Right lung (tissue), 5 donors: ENCODE data around the gene ENTREP3. TPM values are rescaled to one million over a fixed set of nuclear protein-coding genes. Genes with fewer than 3 reads are reported as not detected.
A peak's percentile ranks its signal among the peaks of the same experiment; 100 is the strongest.
"Not testable (repeated sequence)": the region's sequence is repeated elsewhere in the genome, so short reads cannot be mapped to it uniquely, and the experiment has no call there.

Experiments used
- DNase-seq, 2 donors: peaks; one replicate each; pipeline ENCODE4 v3.0.0-alpha.2; 2013
- polyA plus RNA-seq, 5 donors: library from polyadenylated mRNA; unstranded; fragments of 120-200 nt; gene quantifications; one replicate each; pipeline versions ENCODE4 v1.2.1 to v1.2.3, GENCODE V29; 2013; ENCODE audit warnings: inconsistent platforms in 1 of 5, low replicate concordance in 1 of 5; ENCODE audit not compliant: insufficient read length in 5 of 5, insufficient read depth in 1 of 5

Gene ENTREP3
- polyA plus RNA-seq, 5 donors: 14.9 to 27.0 (median 21.7) TPM

DNA sequence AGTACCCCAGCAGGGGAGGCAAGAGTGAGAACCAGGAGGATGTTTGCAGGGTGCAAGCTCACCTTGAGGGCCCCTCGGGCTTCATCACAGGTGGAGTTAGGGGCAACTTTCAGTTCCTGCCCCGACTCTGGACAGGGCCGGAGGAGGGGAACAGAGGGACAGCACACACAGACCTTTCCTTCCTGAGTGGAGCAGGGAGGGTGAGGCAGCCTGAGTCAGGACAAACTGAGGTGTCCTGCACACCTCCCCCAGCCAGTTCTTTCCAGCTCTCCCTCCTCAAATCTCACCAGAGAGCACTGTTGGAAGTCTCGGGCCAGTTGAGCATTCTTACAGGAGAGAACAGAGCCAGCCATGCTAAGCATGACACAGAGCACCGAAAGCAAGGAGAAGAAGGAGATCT is 1.5 kb downstream of the ENTREP3 start:
- DNase-seq: no peak

GRCh38 chr1:155253208-155253607 is 2.1 kb downstream of the ENTREP3 start:
- DNase-seq: no peak

- DNase-seq: no peak
Observed at GRCh38 chr1:155251566-155251965, 3.7 kb downstream of the ENTREP3 start.

DNA sequence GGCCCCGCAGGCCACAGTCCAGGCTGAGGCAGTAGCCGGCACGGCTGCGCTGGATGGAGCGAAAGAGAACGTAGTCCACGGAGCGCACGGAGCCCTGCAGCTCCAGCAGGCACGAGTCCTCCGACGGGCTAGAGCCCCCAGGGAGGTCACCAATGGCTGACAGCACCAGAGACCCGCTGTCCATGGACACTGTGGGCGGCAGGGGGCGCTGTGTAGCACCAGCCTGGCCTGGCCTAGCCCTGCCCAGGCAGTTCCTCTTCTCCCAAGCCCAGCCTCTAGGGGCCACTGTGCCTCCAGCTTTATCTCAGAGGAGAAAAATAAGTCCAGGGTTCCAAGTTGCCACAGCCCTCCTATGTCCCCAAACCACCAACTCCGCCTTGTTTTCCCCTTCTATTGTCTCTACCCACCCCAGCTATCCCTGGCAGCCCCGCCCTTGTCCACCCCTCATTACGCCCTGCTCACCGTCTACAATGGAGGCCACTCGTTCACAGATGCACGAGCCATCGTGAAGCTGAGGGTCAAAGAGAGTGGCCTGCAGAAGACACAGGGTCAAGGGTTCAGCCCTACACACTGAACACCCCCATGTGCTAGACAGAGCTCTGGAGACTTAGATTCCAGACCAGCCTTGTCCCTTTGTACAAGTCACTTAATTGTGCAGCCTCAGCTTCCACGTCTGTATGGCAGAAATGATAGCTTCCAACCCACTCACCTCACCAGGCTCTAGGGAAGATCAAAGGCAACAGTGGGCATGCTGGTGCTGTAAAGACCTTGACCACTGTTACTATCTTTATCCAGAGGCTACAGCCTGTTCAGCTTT is 4.4 kb downstream of the ENTREP3 start:
- peak; percentile 85 to 89 for DNase-seq

GRCh38 chr1:155250246-155250632 is 5.0 kb downstream of the ENTREP3 start:
- DNase-seq: no peak

GRCh38 chr1:155247667-155248553 is 7.4 kb downstream of the ENTREP3 start:
- no peak for DNase-seq

DNA sequence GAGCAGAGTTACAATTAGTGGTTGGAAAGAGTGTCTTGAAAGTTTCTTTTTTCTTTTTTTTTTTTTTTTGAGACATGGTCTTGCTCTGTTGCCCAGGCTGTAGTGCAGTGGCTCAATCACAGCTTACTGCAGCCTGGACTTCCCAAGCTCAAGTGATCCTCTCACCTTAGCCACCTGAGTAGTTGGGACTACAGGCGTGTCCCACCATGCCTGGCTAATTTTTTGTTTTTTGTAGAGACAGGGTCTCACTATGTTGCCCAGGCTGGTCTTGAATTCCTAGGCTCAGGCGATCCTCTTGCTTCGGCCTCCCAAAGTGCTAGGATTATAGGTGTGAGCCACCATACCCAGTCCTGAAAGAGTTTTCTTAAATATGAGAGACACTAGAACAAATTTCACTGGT is 8.5 kb downstream of the ENTREP3 start:
- DNase-seq: not testable (repeated sequence)

- no peak for DNase-seq
Observed at GRCh38 chr1:155245163-155245524, 10.1 kb downstream of the ENTREP3 start.

DNA sequence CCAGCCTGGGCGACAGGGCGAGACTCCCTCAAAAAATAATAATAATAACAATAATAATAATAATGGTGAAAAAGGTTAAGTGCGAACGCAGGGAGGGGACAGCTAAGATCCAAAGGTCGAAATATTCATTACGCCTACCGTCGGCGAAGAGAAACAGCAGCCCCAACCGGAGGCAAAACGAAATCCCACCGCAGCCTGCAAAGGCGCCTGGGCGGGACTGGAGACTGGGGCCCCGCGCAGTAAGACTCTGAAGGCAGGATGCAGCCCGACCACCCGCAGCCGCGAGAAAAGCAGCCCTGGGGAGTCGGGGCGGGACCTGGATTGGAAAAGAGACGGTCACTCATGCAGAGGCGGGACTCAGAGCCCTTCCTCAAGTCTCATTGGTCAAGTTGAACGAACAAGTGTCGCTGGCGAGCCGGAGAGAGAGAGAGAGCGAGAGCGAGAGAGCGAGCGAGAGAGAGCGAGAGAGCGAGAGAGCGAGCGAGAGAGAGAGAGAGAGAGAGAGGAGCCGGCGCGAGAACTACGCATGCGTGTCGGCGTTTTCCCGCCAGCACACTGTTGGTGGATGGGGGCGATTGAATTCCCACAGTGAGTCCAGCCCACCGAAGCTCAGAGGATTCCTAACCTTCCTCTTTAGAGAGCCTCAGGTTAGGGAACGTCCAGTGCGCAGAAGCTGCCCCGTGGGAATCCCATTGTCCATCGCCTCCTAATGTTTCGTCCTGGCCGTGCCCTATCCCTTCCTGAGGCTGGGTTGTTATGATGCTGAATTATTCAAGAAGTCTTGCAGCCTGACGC is 10.7 kb downstream of the ENTREP3 start:
- peak; percentile 96 to 97 for DNase-seq

- DNase-seq: no peak
Observed at GRCh38 chr1:155242805-155243358, 12.4 kb downstream of the ENTREP3 start.

DNA sequence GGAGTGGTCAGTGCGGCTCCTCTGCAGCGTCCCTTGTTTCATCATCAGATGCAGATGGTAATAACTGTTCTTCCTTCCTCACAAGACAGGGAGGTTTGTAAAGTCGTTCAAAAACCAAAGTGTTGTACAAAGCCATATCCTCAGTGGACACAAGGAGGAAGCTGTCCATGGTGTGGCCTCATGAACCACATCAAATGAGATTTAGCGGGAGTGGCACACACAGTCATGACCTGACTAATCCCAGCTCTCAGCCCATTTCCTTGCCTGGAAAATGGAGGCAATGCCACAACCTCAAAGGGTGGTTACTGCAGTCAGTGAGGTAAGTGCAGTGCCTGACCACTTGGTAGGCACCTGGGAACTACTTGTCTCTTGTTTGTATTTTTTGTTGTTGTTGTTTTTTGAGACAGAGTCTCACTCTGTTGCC is 13.4 kb downstream of the ENTREP3 start:
- DNase-seq: no peak

GRCh38 chr1:155241069-155241679 is 14.1 kb downstream of the ENTREP3 start:
- peak; percentile 66 to 73 for DNase-seq

- no peak for DNase-seq
Observed at GRCh38 chr1:155236451-155236850, 18.8 kb downstream of the ENTREP3 start.

GRCh38 chr1:155235375-155235774 is 19.9 kb downstream of the ENTREP3 start:
- DNase-seq: not testable (repeated sequence)

GRCh38 chr1:155233502-155233901 is 21.8 kb downstream of the ENTREP3 start:
- not testable (repeated sequence) for DNase-seq

DNA sequence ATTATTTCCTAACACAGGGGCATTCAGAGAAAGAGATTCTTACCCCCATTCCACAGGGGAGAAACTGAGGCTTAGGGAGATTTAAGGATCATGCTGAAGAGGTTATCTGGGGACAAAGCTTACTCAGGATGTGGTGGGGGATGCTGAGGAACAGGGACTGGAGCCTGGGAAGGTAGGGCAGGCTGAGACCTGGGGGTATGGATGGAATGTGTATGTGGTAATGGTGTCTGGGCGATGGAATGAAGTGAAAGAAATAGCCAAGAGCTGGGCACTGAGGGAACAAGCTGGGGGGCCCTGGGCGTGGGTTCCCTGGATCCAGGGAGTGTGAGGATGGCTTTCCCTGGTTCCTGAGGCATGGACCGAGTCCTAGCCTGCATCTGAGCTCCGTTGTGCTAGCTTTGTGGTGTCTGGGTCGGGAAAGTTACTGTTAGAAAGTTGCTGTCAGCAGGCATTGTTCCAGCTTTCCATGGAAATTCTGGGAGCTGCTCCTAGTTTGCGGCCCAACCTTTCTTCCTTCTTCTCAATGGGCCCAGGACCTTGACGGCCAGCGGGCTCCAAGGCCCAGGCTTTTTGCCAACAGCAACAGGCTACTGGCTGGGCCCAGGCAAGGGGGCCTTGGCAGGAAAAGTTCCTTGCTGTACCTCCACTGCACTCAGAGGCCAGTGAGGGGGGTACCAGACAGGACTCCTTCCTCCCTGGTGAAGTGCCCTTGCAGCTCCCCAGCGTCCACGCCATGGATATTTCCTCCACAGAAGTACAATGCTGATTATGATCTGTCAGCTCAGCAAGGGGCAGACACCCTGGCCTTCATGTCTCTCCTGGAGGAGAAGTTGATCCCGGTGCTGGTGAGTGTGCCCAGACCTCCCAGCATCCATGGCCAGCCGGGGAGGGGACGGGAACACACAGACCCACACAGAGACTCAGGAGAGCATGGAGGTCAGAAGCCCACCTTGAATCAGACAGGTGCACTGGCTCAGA is 23.0 kb downstream of the ENTREP3 start:
- DNase-seq: peak in 1 of 2 donors; percentile 44

DNA sequence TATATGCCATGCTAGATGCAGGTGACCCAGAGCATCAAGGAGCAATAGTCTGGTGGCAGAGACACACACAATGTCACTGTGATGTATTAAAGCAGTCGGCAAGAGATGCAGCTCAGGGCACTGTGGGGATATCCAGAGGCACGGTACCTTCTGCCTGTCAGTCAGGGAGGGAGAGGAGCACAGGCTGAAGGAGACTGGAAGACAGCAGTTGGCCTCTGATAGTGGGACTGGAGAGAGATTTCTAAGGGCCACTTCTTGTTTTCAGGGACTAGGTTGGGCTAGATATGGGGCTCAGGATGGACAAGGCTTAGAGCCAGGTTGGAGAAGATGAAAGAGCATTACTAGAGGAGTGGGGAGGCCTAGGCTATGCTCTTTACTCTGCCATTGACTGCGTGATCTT is 24.0 kb downstream of the ENTREP3 start:
- DNase-seq: not testable (repeated sequence)

- no peak for DNase-seq
Observed at GRCh38 chr1:155228096-155228427, 27.2 kb downstream of the ENTREP3 start.

DNA sequence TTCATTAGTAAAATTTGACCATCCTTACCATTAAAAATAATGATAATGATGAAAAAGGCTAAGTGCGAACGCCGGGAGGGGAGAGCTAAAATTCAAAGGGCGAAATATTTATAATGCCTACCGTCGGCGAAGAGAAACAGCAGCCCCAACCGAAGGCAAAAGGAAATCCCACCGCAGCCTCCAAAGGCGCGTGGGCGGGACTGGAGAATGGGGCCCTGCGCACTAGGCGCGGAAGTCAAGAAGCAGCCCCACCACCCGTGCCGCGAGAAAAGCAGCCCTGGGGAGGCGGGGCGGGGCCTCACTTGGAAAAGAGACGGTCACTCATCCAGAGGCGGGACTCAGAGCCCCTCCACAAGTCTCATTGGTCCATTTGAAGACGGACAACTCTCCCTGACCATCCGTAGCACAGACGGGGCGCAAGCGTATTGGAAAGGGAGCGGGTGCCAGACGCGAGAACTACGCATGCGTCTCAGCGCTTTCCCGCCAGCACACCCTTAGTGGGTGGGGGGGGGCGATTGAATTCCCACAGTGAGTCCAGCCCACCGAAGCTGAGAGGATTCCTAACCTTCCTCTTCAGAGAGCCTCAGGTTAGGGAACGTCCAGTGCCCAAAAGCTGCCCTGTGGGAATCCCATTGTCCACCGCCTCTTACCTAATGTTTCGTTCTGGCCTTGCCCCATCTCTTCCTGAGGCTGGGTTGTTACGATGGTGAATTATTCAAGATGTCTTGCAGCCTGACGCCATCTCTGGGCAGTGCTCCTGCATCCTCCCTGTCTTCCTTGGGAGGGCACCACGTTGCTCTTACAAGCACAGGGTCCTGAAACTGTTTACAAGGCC is 27.8 kb downstream of the ENTREP3 start:
- DNase-seq: peak; percentile 99
